Activated CD8-positive, alpha-beta memory T cell treated with anti-CD3 and anti-CD28 coated beads, Interleukin-2, amount 50 U/mL, for 24 hours (primary cell): ENCODE measurements around the gene AKAP7.
"Not testable (repeated sequence)": the region's sequence is repeated elsewhere in the genome, so short reads cannot be mapped to it uniquely, and the experiment has no call there.

Experiments used
- DNase-seq: peaks from one replicate; pipeline ENCODE4 v3.0.0-alpha.2; 2020; ENCODE audit errors: extremely low read depth

Gene AKAP7

DNA sequence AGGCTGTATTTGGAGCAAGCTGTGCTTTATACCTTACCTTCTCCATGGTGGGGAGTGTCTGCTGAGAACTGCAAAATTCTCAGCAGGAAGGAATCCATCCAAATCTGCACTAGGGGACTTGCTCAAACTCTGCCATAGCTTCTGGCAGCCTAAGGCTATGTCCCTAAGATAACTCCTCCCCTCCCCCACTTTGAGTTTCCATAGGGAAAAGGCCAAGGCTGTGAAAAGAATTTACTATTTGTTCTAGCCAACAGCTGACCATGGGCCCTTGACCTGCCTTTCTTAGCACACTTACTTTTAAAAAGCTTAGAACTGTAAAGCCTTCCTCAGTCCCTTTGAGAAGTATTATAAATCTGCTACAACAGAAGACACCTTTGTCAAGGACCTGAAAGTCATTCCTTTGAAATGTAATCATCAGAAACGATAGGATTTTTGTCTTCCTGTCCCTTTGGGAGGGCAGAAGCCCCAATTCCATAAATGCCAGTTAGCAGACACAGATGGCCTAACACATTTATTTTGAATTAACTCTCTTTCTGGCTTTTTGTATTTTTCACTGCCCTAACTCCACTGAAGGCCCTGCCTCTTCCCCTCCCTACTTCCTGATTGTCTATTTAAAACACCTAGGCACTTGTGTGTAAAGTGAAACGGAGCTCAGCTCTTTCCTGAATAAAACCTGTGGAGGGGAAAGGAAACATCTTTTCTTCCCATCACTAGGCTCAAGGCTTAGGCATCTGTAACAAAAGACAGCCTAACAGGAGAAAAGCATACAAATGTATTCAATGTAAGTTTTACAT is 157.1 kb downstream of the AKAP7 start:
- DNase-seq = no peak

DNA sequence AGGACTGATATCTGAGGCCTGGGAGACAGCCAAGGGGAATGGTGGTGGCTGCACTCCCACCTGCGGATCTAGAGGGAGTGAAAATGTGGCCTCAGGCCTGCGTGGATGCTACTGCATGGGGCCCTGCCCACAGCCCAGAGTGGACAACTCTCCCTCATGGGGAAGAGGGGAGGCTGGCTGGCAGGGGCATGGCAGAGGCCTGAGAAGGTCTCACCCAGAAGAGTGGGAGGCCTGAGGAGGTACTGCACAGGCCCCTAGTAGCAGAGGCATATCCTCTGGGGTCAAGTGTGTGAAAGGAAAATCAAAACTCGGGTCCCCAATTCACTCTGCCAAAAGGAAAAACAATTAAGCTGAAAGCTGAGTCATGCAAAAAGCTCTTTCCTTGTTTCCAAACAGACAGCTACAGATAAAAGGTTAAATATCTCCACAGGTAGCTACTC is 158.2 kb downstream of the AKAP7 start:
- DNase-seq = no peak

DNA sequence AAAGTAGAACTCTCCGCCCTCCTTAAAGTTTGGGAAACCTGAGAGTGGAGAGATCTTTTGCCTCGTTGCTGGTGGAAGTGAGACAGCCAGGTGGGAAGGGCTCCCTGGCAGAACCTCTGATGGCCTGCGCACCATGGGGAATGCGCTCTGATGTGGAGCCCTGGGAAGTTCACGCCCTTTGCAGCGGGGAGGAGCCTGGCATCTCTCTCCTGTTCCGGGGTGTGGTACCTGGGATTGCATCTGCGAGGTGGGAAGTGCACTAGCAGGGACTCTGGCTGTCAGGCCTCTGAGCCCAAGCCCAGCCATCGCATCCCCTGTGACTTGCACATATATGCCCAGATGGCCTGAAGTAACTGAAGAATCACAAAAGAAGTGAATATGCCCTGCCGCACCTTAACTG is 159.8 kb downstream of the AKAP7 start:
- no peak for DNase-seq

DNA sequence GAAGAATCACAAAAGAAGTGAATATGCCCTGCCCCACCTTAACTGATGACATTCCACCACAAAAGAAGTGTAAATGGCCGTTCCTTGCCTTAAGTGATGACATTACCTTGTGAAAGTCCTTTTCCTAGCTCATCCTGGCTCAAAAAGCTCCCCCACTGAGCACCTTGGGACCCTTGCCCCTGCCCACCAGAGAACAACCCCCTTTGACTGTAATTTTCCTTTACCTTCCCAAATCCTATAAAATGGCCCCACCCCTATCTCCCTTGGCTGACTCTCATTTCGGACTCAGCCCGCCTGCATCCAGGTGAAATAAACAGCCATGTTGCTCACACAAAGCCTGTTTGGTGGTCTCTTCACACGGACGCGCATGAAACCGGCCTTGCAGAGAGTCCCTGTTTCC is 165.6 kb downstream of the AKAP7 start:
- not testable (repeated sequence) for DNase-seq

DNA sequence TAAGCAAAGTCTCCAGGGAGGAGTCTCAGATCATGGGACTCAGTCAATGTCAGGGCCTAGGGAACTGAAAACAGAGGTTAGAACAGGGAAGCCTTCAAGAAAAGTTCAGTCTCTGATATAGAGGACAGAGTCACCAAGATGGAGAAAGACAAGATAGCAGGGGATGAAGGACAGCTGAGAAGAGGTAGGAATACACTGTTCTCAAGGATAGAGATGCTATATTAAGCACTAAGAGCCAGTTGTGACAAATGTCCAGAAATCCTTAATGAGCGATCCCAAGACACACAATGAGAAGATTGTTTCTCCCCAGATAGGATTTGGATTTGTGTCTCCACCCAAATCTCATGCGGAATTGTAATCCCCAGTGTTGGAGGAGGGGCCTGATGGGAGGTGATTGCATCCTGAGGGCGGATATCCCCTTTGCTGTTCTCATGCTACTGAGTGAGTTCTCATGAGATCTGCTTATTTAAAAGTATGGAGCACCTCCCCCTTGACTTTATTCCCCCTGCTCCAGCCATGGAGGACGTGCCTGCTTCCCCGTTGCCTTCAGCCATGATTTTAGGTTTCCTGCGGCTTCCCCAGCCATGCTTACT is 168.2 kb downstream of the AKAP7 start:
- no peak for DNase-seq

DNA sequence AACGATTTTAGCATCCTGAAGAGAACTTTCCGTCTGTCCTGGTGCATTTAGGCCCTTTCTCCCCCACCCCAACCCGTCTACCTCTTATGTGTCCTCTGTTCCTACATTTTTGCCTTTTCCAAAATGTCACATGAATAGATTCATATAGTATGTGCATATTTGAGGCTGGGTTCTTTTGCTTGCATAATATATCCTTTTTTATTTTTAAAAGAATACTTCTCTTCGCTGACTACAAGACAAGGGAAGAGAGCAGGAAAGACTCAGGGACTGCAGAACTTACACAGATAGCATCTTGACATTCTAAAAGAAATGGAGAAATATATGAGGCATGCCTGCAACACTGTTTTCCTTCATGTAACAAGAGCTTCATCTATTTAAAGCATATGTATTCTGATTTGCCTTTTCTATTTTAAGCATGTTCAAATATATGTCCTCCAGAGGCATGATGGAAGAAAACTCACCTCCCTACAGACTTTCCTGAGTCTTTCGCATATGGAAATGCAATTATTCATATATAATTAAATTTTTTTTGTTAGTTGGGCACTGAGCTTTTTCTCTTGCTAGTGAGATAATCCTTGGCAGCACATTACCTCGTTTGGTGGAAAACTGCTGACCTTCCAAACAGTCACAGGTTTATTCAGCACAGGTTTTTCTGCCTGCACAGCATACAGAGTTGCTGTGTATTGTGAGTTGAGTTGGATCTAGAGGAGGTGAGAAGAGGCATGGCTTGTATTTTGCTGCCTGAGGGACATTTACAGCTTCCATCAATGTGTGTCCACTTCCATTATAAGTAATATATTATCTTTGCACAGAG is 170.0 kb downstream of the AKAP7 start:
- DNase-seq = no peak

DNA sequence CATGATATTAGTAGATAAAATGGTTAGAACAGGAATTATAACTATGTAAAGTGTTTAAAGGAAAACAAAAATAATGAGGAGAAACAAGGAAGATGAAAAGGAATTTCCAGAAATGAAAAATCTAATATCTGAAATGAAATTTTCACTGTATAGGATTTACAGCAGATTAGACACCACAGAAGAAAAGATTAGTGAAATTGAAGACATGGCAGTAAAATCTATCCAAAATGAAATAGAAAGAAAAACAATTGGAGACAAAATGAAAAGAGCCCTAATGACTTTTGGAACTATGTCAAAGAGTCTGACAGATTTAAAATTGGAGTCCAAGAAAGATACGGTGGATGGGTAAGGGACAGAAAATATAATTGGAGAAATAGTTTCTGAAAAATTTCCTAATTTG is 174.2 kb downstream of the AKAP7 start:
- no peak for DNase-seq

DNA sequence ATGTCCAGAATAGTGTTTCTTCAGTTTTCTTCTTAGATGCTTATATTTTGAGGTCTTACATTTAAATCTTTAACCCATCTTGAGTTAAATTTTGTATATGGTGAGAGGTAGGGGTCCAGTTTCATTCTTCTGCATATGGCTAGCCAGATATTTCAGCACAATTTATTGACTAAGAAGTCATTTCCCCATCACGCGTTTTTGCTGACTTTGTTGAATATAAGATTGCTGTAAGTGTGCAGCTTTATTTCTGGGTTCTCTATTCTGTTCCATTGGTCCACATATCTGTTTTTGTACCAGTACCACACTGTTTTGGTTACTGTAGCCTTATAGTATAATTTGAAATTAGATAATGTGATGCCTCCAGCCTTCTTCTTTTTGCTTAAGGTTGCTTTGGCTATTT is 179.6 kb downstream of the AKAP7 start:
- no peak for DNase-seq

DNA sequence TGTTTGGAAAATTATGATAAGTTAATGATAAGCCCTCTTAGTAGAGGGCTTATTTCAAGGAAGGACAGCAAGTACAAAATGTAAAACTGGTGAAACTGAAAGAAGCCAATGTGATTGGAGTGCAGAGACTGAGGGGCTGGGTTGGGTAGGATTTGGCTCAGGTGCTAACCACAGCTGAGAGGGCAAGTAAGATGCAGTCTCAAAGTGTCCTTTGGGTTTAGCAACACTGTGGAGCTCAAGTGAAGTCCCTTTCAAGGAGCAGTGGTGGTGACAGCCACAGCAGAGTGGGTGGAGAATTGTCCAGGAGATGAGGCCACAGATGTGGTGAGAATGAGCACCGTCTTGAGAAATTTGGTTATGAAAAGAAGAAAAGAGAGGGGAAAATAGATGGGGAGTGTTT is 181.4 kb downstream of the AKAP7 start:
- no peak for DNase-seq

DNA sequence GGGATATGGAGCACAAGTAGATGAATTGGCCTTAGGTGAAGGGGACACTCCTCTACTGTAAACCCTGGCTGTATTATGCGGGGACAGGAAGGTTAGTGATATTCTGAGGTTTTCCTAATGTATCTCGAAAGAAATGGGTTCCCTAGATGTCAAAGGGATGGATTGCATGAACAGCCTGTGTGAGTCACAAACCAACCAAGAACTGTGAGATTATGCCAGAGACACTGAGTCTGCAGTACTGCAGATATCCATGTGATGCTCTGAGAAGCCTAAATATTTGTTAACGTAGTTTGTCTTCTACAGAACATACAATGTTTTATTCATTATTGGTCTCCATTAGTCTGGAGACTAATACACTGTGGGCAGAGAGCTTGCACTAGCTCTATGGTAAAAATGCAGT is 182.2 kb downstream of the AKAP7 start:
- no peak for DNase-seq

DNA sequence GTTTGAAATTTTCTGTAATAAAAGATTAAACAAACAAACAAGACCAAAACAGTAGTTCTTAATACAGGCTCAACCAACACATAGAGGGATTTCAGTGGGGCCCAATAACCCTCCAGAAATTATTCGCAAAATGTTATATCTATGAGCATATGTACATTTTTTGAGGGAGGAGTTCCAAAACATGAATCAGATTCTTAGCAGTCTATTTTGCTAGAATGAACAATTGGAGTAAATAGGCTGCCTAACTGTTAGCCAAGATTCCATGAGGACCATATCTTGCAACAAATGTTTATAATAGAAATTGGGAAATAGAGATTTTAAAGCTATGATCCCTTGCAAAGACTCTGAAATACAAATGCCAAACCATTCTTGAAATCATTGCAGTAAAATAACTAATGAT is 186.3 kb downstream of the AKAP7 start:
- no peak for DNase-seq

DNA sequence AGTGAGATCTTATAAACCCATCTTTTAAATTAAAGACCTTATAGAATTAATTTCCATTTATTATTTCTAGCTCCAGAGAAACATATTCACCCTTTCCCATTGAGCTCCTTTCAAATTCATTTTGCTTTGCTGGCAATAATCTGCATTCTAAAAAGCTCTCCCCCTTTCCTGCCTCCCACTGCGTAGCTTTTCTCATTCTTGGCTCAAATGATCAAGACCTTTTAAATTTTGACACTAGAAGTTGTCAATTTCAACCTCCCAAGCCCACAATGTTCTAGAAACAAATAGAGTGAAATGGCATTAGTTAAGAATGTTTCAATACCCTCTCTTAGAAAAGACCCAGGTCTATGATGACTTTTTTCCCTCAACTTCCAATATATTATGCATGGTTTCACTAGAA is 186.9 kb downstream of the AKAP7 start:
- DNase-seq = no peak

DNA sequence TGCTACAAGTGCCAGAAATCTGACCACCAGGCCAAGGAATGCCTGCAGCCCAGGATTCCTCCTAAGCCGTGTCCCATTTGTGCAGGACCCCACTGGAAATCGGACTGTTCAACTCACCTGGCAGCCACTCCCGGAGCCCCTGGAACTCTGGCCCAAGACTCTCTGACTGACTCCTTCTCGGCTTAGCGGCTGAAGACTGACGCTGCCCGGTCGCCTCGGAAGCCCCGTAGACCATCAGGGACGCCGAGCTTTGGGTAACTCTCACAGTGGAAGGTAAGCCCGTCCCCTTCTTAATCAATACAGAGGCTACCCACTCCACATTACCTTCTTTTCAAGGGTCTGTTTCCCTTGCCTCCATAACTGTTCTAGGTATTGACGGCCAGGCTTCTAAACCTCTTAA is 190.4 kb downstream of the AKAP7 start:
- DNase-seq = not testable (repeated sequence)

DNA sequence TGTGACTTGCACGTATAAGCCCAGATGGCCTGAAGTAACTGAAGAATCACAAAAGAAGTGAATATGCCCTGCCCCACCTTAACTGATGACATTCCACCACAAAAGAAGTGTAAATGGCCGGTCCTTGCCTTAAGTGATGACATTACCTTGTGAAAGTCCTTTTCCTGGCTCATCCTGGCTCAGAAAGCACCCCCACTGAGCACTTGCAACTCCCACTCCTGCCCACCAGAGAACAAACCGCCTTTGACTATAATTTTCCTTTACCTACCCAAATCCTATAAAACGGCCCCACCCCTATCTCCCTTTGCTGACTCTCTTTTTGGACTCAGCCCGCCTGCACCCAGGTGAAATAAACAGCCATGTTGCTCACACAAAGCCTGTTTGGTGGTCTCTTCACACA is 193.5 kb downstream of the AKAP7 start:
- DNase-seq = not testable (repeated sequence)

DNA sequence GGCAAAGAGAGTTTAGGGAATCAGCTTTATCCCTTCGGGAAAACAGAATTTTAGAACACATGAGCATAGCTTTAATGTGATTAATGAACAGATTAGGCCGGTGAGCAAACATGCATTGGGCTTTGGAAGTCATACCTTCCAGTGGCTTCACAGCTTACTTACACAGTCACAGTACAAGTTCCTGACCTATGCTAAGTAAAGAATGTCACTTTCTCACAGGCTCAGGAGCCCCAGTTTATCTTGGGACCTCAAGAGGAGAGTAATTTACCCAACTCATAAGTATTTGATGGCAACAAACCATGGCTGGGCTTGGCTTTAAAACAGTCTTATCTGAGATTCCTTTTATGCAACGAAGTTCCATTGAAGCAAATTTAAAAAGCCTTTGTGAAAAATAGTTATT is 195.9 kb downstream of the AKAP7 start:
- no peak for DNase-seq

DNA sequence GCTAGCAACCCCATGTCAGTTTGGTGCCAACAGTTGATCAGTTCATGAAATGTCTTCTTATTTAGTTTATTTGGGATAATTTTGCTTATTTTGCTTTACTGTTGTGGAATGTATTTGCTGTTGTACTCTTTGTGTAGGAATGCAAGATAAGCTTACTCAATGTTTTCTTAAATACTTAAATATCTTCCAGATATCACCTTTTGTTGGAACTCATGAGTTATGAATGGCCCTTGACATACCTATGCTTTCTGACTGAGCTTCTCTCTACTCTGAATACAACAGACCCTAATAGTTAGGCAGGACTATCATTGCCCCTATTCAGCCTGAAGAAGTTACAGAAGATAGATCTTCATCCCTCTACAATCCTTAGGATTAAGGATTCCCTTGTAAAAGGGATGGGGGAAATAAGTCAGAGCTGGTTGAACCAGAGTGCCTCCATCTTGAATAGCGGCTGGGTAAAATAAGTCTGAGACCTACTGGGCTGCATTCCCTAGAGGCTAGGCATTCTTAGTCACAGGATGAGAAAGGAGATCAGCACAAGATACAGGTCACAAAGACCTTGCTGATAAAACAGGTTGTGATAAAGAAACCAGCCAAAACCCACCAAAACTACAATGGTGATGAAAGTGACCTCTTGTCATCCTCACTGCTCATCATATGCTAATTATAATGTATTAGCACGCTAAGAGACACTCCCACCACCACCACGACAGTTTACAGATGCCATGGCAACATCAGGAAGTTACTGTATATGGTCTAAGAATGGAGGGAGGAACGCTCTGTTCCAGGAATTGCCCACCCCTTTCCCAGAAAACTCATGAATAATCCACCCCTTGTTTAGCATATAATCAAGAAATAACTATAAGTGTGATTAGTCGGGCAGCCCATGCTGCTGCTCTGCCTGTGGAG is 196.9 kb downstream of the AKAP7 start:
- DNase-seq = no peak
